GM18508 (cell line): ENCODE measurements around the gene RFX4.
"Not testable (repeated sequence)": the region's sequence is repeated elsewhere in the genome, so short reads cannot be mapped to it uniquely, and the experiment has no call there.

ENCODE experiments used
- ATAC-seq: cut with Tn5 transposase; IDR thresholded peaks from one replicate; pipeline ENCODE4 v1.9.1; 2021; ENCODE audit warnings: moderate number of reproducible peaks; ENCODE audit not compliant: insufficient read depth, unreplicated experiment

The RFX4 gene

GRCh38 chr12:106588771-106589170, 6.0 kb downstream of the RFX4 start:
- no peak for ATAC-seq

GRCh38 chr12:106590601-106591000, 7.8 kb downstream of the RFX4 start:
- ATAC-seq, result no peak

- ATAC-seq, result no peak
These were observed 11.6 kb downstream of the RFX4 start for GRCh38 chr12:106594447-106594846.

GRCh38 chr12:106595268-106595667, 12.5 kb downstream of the RFX4 start:
- no peak for ATAC-seq

GRCh38 chr12:106598003-106598402, 15.2 kb downstream of the RFX4 start:
- ATAC-seq, result no peak

GRCh38 chr12:106599302-106599701, 16.5 kb downstream of the RFX4 start:
- ATAC-seq, result no peak

- ATAC-seq, result no peak
These were observed 17.7 kb downstream of the RFX4 start for GRCh38 chr12:106600503-106600902.

GRCh38 chr12:106601031-106601430, 18.2 kb downstream of the RFX4 start:
- no peak for ATAC-seq

- ATAC-seq, result no peak
These were observed 18.7 kb downstream of the RFX4 start for GRCh38 chr12:106601496-106601895.

GRCh38 chr12:106602076-106602475, 19.3 kb downstream of the RFX4 start:
- no peak for ATAC-seq

GRCh38 chr12:106605254-106605653, 22.4 kb downstream of the RFX4 start:
- no peak for ATAC-seq

- not testable (repeated sequence) for ATAC-seq
These were observed 37.8 kb downstream of the RFX4 start for GRCh38 chr12:106620588-106620987.

GRCh38 chr12:106625976-106626375, 43.2 kb downstream of the RFX4 start:
- no peak for ATAC-seq

- no peak for ATAC-seq
These were observed 47.2 kb downstream of the RFX4 start for GRCh38 chr12:106629797-106630659.

GRCh38 chr12:106631150-106631549, 48.3 kb downstream of the RFX4 start:
- ATAC-seq, result no peak

GRCh38 chr12:106631797-106632196, 49.0 kb downstream of the RFX4 start:
- no peak for ATAC-seq

- no peak for ATAC-seq
These were observed 50.1 kb downstream of the RFX4 start for GRCh38 chr12:106632797-106633450.

- ATAC-seq, result no peak
These were observed 50.6 kb downstream of the RFX4 start for GRCh38 chr12:106633451-106633823.

- ATAC-seq, result no peak
These were observed 51.4 kb downstream of the RFX4 start for GRCh38 chr12:106634206-106634605.

GRCh38 chr12:106643000-106643399, 60.2 kb downstream of the RFX4 start:
- ATAC-seq, result no peak

- ATAC-seq, result no peak
These were observed 61.7 kb downstream of the RFX4 start for GRCh38 chr12:106644335-106645073.
